Stimulated activated effector memory CD8-positive, alpha-beta T cell treated with anti-CD3 and anti-CD28 coated beads, Interleukin-12 subunit alpha, Interleukin-12 subunit beta, amount 100 ng/mL, for 72 hours (primary cell): ENCODE measurements around the gene TXNDC9.
A peak's percentile ranks its signal among the peaks of the same experiment; 100 is the strongest.
"Not testable (repeated sequence)": the region's sequence is repeated elsewhere in the genome, so short reads cannot be mapped to it uniquely, and the experiment has no call there.

ENCODE experiments used
- ATAC-seq: fragments of 150-1000 bp; cut with Tn5 transposase; 2 replicates; pipeline ENCODE4 v1.10.0; 2021
- DNase-seq, 2 donors: peaks; one replicate each; pipeline ENCODE4 v3.0.0; 2021 to 2022; ENCODE audit warnings: low spot score in 2 of 2
- H3K27ac Mint-ChIP-seq: one replicate; pipeline ENCODE4 v1.8.0; 2022; ENCODE audit warnings: mild to moderate bottlenecking, mixed read lengths
- H3K36me3 Mint-ChIP-seq: one replicate; pipeline ENCODE4 v1.8.0; 2022; ENCODE audit warnings: mild to moderate bottlenecking, mixed read lengths
- H3K4me1 Mint-ChIP-seq: one replicate; pipeline ENCODE4 v1.8.0; 2022; ENCODE audit warnings: mixed read lengths
- H3K4me3 Mint-ChIP-seq: one replicate; pipeline ENCODE4 v1.8.0; 2022; ENCODE audit warnings: mild to moderate bottlenecking, mixed read lengths
- H3K9me3 Mint-ChIP-seq: one replicate; pipeline ENCODE4 v1.8.0; 2022; ENCODE audit warnings: mixed read lengths

Gene TXNDC9

GRCh38 chr2:99345446-99345845, 9.3 kb upstream of the TXNDC9 start:
- H3K9me3 Mint-ChIP-seq, H3K27ac Mint-ChIP-seq, ATAC-seq, DNase-seq, H3K4me3 Mint-ChIP-seq: not testable (repeated sequence)
- Mint-ChIP-seq H3K4me1 (peaks cover 74% of the 10 kb centered on the region), H3K36me3 (peaks cover 24% of the 10 kb centered on the region)

- Mint-ChIP-seq H3K4me3 (no peak overlapping the region), H3K27ac (peak overlapping the region; percentile 42), H3K9me3 (no peaks in the 10 kb centered on the region), H3K4me1 (peaks cover 60% of the 10 kb centered on the region), H3K36me3 (peaks cover 25% of the 10 kb centered on the region)
- DNase-seq (no peak), ATAC-seq (no peak)
These were observed 6.4 kb upstream of the TXNDC9 start for GRCh38 chr2:99342536-99342935.

- Mint-ChIP-seq H3K9me3 (no peaks in the 10 kb centered on the region), H3K4me3 (no peak overlapping the region), H3K36me3 (peaks cover 25% of the 10 kb centered on the region), H3K27ac (no peak overlapping the region), H3K4me1 (peaks cover 51% of the 10 kb centered on the region)
- no peak for DNase-seq
- no peak for ATAC-seq
These were observed 4.6 kb upstream of the TXNDC9 start for GRCh38 chr2:99340669-99341236.

- H3K4me1 Mint-ChIP-seq, result peaks cover 39% of the 10 kb centered on the region
- no peak overlapping the region for H3K4me3 Mint-ChIP-seq
- peaks cover 25% of the 10 kb centered on the region for H3K36me3 Mint-ChIP-seq
- no peak overlapping the region for H3K27ac Mint-ChIP-seq
- no peaks in the 10 kb centered on the region for H3K9me3 Mint-ChIP-seq
- no peak for ATAC-seq
- no peak for DNase-seq
These were observed 2.0 kb upstream of the TXNDC9 start for GRCh38 chr2:99338029-99338585.

- Mint-ChIP-seq H3K9me3 (no peaks in the 10 kb centered on the region), H3K36me3 (peaks cover 25% of the 10 kb centered on the region), H3K27ac (no peak within 1 kb of the TSS), H3K4me3 (no peak within 1 kb of the TSS), H3K4me1 (peaks cover 32% of the 10 kb centered on the region)
- DNase-seq, result peak; percentile 92 to 95
- peak; percentile 87 for ATAC-seq
These were observed 1.2 kb upstream of the TXNDC9 start, which contains the start of gene EIF5B for GRCh38 chr2:99337113-99338028. Gene EIF5B (plus strand): TSS chr2:99337389. CDS start chr2:99337555, 166 bp downstream.

GRCh38 chr2:99336804-99337112, 625 bp upstream of the TXNDC9 start:
- no peak for DNase-seq
- peak; percentile 6 for ATAC-seq

GRCh38 chr2:99325384-99325783, 10.7 kb downstream of the TXNDC9 start:
- no peak overlapping the region for H3K4me3 Mint-ChIP-seq
- DNase-seq (peak in 1 of 2 donors; percentile 25), ATAC-seq (no peak)
- H3K4me1 Mint-ChIP-seq, result peaks cover 3% of the 10 kb centered on the region
- H3K27ac Mint-ChIP-seq, result no peak overlapping the region
- H3K9me3 Mint-ChIP-seq, result no peaks in the 10 kb centered on the region
- H3K36me3 Mint-ChIP-seq, result peaks cover 100% of the 10 kb centered on the region

More at GRCh38 chr2:99336804-99337112, 625 bp upstream of the TXNDC9 start:
- peaks cover 27% of the 10 kb centered on the region for H3K4me1 Mint-ChIP-seq
- no peak overlapping the region for H3K4me3 Mint-ChIP-seq
- no peaks in the 10 kb centered on the region for H3K9me3 Mint-ChIP-seq
- H3K36me3 Mint-ChIP-seq, result peaks cover 26% of the 10 kb centered on the region
- no peak overlapping the region for H3K27ac Mint-ChIP-seq

GRCh38 chr2:99317873-99318200, 18.3 kb downstream of the TXNDC9 start:
- H3K4me3 Mint-ChIP-seq, result not testable (repeated sequence)

GRCh38 chr2:99317161-99317872, 18.8 kb downstream of the TXNDC9 start:
- DNase-seq (no peak), ATAC-seq (no peak)
- H3K4me3 Mint-ChIP-seq, result no peak overlapping the region
- no peaks in the 10 kb centered on the region for H3K9me3 Mint-ChIP-seq
- H3K36me3 Mint-ChIP-seq, result peaks cover 55% of the 10 kb centered on the region
- no peaks in the 10 kb centered on the region for H3K4me1 Mint-ChIP-seq
- H3K27ac Mint-ChIP-seq, result no peak overlapping the region

More at GRCh38 chr2:99317873-99318200, 18.3 kb downstream of the TXNDC9 start:
- not testable (repeated sequence) for H3K9me3 Mint-ChIP-seq, ATAC-seq, DNase-seq, H3K27ac Mint-ChIP-seq, H3K4me1 Mint-ChIP-seq
- H3K36me3 Mint-ChIP-seq, result peaks cover 60% of the 10 kb centered on the region

- H3K9me3 Mint-ChIP-seq, H3K4me3 Mint-ChIP-seq, DNase-seq, H3K27ac Mint-ChIP-seq, H3K4me1 Mint-ChIP-seq, H3K36me3 Mint-ChIP-seq, ATAC-seq: not testable (repeated sequence)
These were observed 35.0 kb downstream of the TXNDC9 start, which contains the start of gene LYG1 for GRCh38 chr2:99301097-99301496. Gene LYG1 (minus strand): TSS chr2:99301197. CDS start chr2:99295670, 5,527 bp downstream.

- H3K9me3 Mint-ChIP-seq, result no peaks in the 10 kb centered on the region
- DNase-seq (no peak), ATAC-seq (no peak)
- no peak overlapping the region for H3K27ac Mint-ChIP-seq
- H3K36me3 Mint-ChIP-seq, result no peaks in the 10 kb centered on the region
- no peak overlapping the region for H3K4me3 Mint-ChIP-seq
- no peaks in the 10 kb centered on the region for H3K4me1 Mint-ChIP-seq
These were observed 36.6 kb downstream of the TXNDC9 start for GRCh38 chr2:99299580-99299979.

GRCh38 chr2:99297994-99298393, 38.1 kb downstream of the TXNDC9 start:
- no peak for DNase-seq
- H3K4me1 Mint-ChIP-seq, result no peaks in the 10 kb centered on the region

GRCh38 chr2:99285526-99285925, 50.6 kb downstream of the TXNDC9 start:
- Mint-ChIP-seq H3K9me3 (no peaks in the 10 kb centered on the region), H3K36me3 (no peaks in the 10 kb centered on the region), H3K4me3 (no peak overlapping the region), H3K4me1 (no peaks in the 10 kb centered on the region), H3K27ac (no peak overlapping the region)
- ATAC-seq (no peak), DNase-seq (no peak)

More at GRCh38 chr2:99297994-99298393, 38.1 kb downstream of the TXNDC9 start:
- H3K36me3 Mint-ChIP-seq, result no peaks in the 10 kb centered on the region
- H3K4me3 Mint-ChIP-seq, result no peak overlapping the region
- H3K27ac Mint-ChIP-seq, result no peak overlapping the region
- H3K9me3 Mint-ChIP-seq, result no peaks in the 10 kb centered on the region
- peak; percentile 59 for ATAC-seq

- H3K4me1 Mint-ChIP-seq, result no peaks in the 10 kb centered on the region
- no peaks in the 10 kb centered on the region for H3K9me3 Mint-ChIP-seq
- ATAC-seq, result no peak
- no peak overlapping the region for H3K4me3 Mint-ChIP-seq
- H3K36me3 Mint-ChIP-seq, result no peaks in the 10 kb centered on the region
- H3K27ac Mint-ChIP-seq, result no peak overlapping the region
- DNase-seq, result no peak
These were observed 56.0 kb downstream of the TXNDC9 start for GRCh38 chr2:99279969-99280695.
